HFF-Myc (cell line): ENCODE data around the gene NSMCE3.
"Not testable (repeated sequence)": the region's sequence is repeated elsewhere in the genome, so short reads cannot be mapped to it uniquely, and the experiment has no call there.

Experiments
- DNase-seq: peaks from one replicate; pipeline ENCODE4 v3.0.0-alpha.2; 2011; ENCODE audit warnings: low read depth; ENCODE audit errors: extremely low read depth
- H3K4me3 ChIP-seq: replicated peaks from 2 replicates; pipeline ENCODE4 v1.5.1; 2011; ENCODE audit warnings: low read depth, mild to moderate bottlenecking, control low read depth, low read length
- CTCF ChIP-seq: IDR thresholded peaks from 2 replicates; pipeline ENCODE4 v1.5.1; 2012; ENCODE audit warnings: mild to moderate bottlenecking, low read depth, low read length, control low read depth; ENCODE audit errors: missing control alignments

Gene NSMCE3

GRCh38 chr15:29242456-29243242 is 27.0 kb downstream of the NSMCE3 start:
- H3K4me3 ChIP-seq: no peak overlapping the region
- no peak for DNase-seq
- no peak for TF ChIP-seq CTCF

- no peak overlapping the region for H3K4me3 ChIP-seq
- TF ChIP-seq CTCF: no peak
- no peak for DNase-seq
These were observed 28.4 kb downstream of the NSMCE3 start for GRCh38 chr15:29241207-29241606.

GRCh38 chr15:29239395-29239794 is 30.2 kb downstream of the NSMCE3 start:
- DNase-seq: no peak
- TF ChIP-seq CTCF: no peak

GRCh38 chr15:29233566-29233965 is 36.1 kb downstream of the NSMCE3 start:
- no peak for TF ChIP-seq CTCF
- H3K4me3 ChIP-seq: no peak overlapping the region
- no peak for DNase-seq

More at GRCh38 chr15:29239395-29239794, 30.2 kb downstream of the NSMCE3 start:
- no peak overlapping the region for H3K4me3 ChIP-seq

- no peak for DNase-seq
- H3K4me3 ChIP-seq: no peak overlapping the region
- no peak for TF ChIP-seq CTCF
These were observed 43.0 kb downstream of the NSMCE3 start for GRCh38 chr15:29226436-29227208.

- TF ChIP-seq CTCF: no peak
- H3K4me3 ChIP-seq: no peak overlapping the region
- DNase-seq: no peak
These were observed 43.9 kb downstream of the NSMCE3 start for GRCh38 chr15:29225534-29226234.

- not testable (repeated sequence) for H3K4me3 ChIP-seq, DNase-seq
These were observed 44.6 kb downstream of the NSMCE3 start for GRCh38 chr15:29224987-29225363.

GRCh38 chr15:29224235-29224986 is 45.2 kb downstream of the NSMCE3 start:
- H3K4me3 ChIP-seq, DNase-seq: not testable (repeated sequence)
